Pancreas (tissue), 10 donors: ENCODE results near the gene GTF3C1. TPM values are rescaled to one million over a fixed set of nuclear protein-coding genes. Genes with fewer than 3 reads are reported as not detected.

ENCODE experiments used
- ATAC-seq, 4 donors: fragments of 200-7000 bp; cut with Tn5 transposase; one replicate each; pipeline versions ENCODE4 v1.8.0 to v1.9.1; 2020; ENCODE audit warnings: mild to moderate bottlenecking in 4 of 4, moderate library complexity in 4 of 4
- DNase-seq, 6 donors: peaks; one replicate each; pipeline ENCODE4 v3.0.0-alpha.2; 2020
- FAIRE-seq: peaks from 2 replicates; lab custom pipeline; 2012; peaks lifted over from hg19 to GRCh38; lab: Jason Lieb, UNC
- H3K27ac ChIP-seq, 4 donors: fragments of 200-600 bp; sonication (generic); 1 replicate in 3 of 4; 2 replicates in 1 of 4; pipeline versions ENCODE4 v1.5.0 to v1.8.0; 2020
- H3K27me3 ChIP-seq, 4 donors: fragments of 200-600 bp; one replicate each; pipeline ENCODE4 v1.8.0; 2021
- H3K36me3 ChIP-seq, 3 donors: fragments of 200-600 bp; sonication (generic) in 1 of 3; one replicate each; pipeline versions ENCODE4 v1.5.0 to v1.8.0; 2020 to 2021
- H3K4me1 ChIP-seq, 3 donors: fragments of 200-600 bp; one replicate each; pipeline ENCODE4 v1.8.0; 2021
- H3K4me3 ChIP-seq, 4 donors: fragments of 200-600 bp; sonication (generic) in 2 of 4; one replicate each; pipeline versions ENCODE4 v1.5.0 to v1.8.0; 2020 to 2021
- H3K9me3 ChIP-seq, 4 donors: fragments of 200-600 bp; one replicate each; pipeline ENCODE4 v1.8.0; 2021
- CTCF ChIP-seq, 4 donors: fragments of 200-600 bp; sonication (generic) in 3 of 4; IDR thresholded peaks; one replicate each; pipeline versions ENCODE4 v1.5.0 to v1.8.0; 2021; ENCODE audit warnings: antibody characterized with exemption in 4 of 4
- WGBS, 2 donors: extraction: QIAGEN DNeasy Blood & Tissue Kit; methylation state at CpG; one replicate each; pipeline ENCODE4 v1.1.7; 2013; 5-methylcytosine and 5-hydroxymethylcytosine counted together
- intact Hi-C, 3 donors: fragments of 100-400 bp; cut with DNase I; formaldehyde crosslinking; loops; one replicate each; pipeline versions ENCODE4 v1.11.1 to v1.14.2; 2022
- polyA plus RNA-seq, 2 donors: library from polyadenylated mRNA; stranded (reverse); fragments of 200-250 nt; gene quantifications; one replicate each; pipeline ENCODE4 v1.2.3, GENCODE V29; 2013
- total RNA-seq, 6 donors: library from RNA; stranded (reverse); fragmentation: NEBNext Ultra II Directional in 4 of 6; extraction: Animal tissue kit (Norgen Biotek cat#: 25700) in 4 of 6; gene quantifications; one replicate each; pipeline versions ENCODE4 v1.2.1 to v1.2.4, GENCODE V29; 2021 to 2023
- donor health status: healthy with polysubstance abuse.
- donor health status: DM: no; HTN: no; CAD: no; lungs with moderate emphysema.
- donor health status: DM: no; HTN: no; CAD: no.
- donor health status: control.
- donor health status: control.
- donor health status: Bipolar disorder and iron deficiency.
- donor health status: DM: yes; HTN: yes; CAD: no.
- donor health status: DM: no; HTN: no; CAD: no.
- donor health status: DM: no; HTN: no; CAD: no.
- donor health status: DM: yes; HTN: yes; CAD: no.

Gene GTF3C1
- total and polyA plus RNA-seq, 8 donors = 31.5 to 113 (median 43.8) TPM

- intact Hi-C loops = loop anchor here in 1 of 3 donors (5.0 kb wide), 1 partner anchor 296 kb away; no protein-coding TSS in a partner anchor
- no peak overlapping the region for H3K4me3 ChIP-seq
- no peak for FAIRE-seq
- peak in 1 of 6 donors; percentile 37 for DNase-seq
- no peaks in the 10 kb centered on the region for H3K4me1 ChIP-seq
- no peak overlapping the region for H3K27ac ChIP-seq
- WGBS, 2 donors = 92 to 95% methylated on average over 24 of the region's 24 CpGs
- TF ChIP-seq CTCF (IDR thresholded peaks at IDR 0.05) = no peak
- H3K27me3 ChIP-seq = no peaks in the 10 kb centered on the region
- ATAC-seq = no peak
- peaks cover 7 to 74% (median 39%) of the 10 kb centered on the region in 3 donors for H3K36me3 ChIP-seq
- H3K9me3 ChIP-seq = no peaks in the 10 kb centered on the region
These were observed 86.6 kb downstream of the GTF3C1 start for GRCh38 chr16:27462846-27463682.

GRCh38 chr16:27462200-27462845, 87.4 kb downstream of the GTF3C1 start:
- no peak for ATAC-seq
- FAIRE-seq = no peak

GRCh38 chr16:27461483-27462171, 88.1 kb downstream of the GTF3C1 start:
- no peak overlapping the region for H3K4me3 ChIP-seq
- FAIRE-seq = no peak
- H3K36me3 ChIP-seq = peaks cover 7 to 60% (median 33%) of the 10 kb centered on the region in 3 donors
- TF ChIP-seq CTCF (IDR thresholded peaks at IDR 0.05) = no peak
- H3K27ac ChIP-seq = no peak overlapping the region
- no peaks in the 10 kb centered on the region for H3K4me1 ChIP-seq
- H3K9me3 ChIP-seq = no peaks in the 10 kb centered on the region
- no peak for ATAC-seq
- H3K27me3 ChIP-seq = no peaks in the 10 kb centered on the region
- intact Hi-C loops = loop anchor here in 1 of 3 donors (5.0 kb wide), 1 partner anchor 294 kb away; no protein-coding TSS in a partner anchor
- WGBS, 2 donors = 83 to 85% methylated on average over 16 of the region's 16 CpGs
- DNase-seq = no peak

More at GRCh38 chr16:27462200-27462845, 87.4 kb downstream of the GTF3C1 start:
- 89 to 95% methylated on average over 18 of the region's 18 CpGs for WGBS, 2 donors
- H3K27ac ChIP-seq = no peak overlapping the region
- no peak for DNase-seq
- H3K27me3 ChIP-seq = no peaks in the 10 kb centered on the region
- H3K36me3 ChIP-seq = peaks cover 7 to 67% (median 37%) of the 10 kb centered on the region in 3 donors
- H3K4me3 ChIP-seq = no peak overlapping the region
- H3K9me3 ChIP-seq = no peaks in the 10 kb centered on the region
- no peaks in the 10 kb centered on the region for H3K4me1 ChIP-seq
- no peak for TF ChIP-seq CTCF (IDR thresholded peaks at IDR 0.05)
- intact Hi-C loops = loop anchor here in 1 of 3 donors (5.0 kb wide), 1 partner anchor 295 kb away; no protein-coding TSS in a partner anchor

GRCh38 chr16:27460663-27461482, 88.8 kb downstream of the GTF3C1 start:
- H3K4me1 ChIP-seq = no peaks in the 10 kb centered on the region
- peaks cover 7 to 52% (median 33%) of the 10 kb centered on the region in 3 donors for H3K36me3 ChIP-seq
- H3K27me3 ChIP-seq = no peaks in the 10 kb centered on the region
- DNase-seq (no peak), ATAC-seq (no peak), FAIRE-seq (no peak)
- intact Hi-C loops = loop anchor here in 1 of 3 donors (5.0 kb wide), 1 partner anchor 294 kb away; no protein-coding TSS in a partner anchor
- no peak for TF ChIP-seq CTCF (IDR thresholded peaks at IDR 0.05)
- H3K9me3 ChIP-seq = no peaks in the 10 kb centered on the region
- H3K27ac ChIP-seq = no peak overlapping the region
- WGBS, 2 donors = 83 to 88% methylated on average over 20 of the region's 20 CpGs
- H3K4me3 ChIP-seq = no peak overlapping the region
